Fibroblast of mammary gland (primary cell): ENCODE measurements around the gene GALNT14.

Experiments
- DNase-seq: peaks from one replicate; pipeline ENCODE4 v3.0.0-alpha.2; 2010; ENCODE audit warnings: low read depth
- H3K4me3 ChIP-seq: 2 replicates; pipeline ENCODE4 v1.5.1; 2011; ENCODE audit warnings: low read depth, mild to moderate bottlenecking, low read length, moderate library complexity; ENCODE audit not compliant: control insufficient read depth
- CTCF ChIP-seq: conservative IDR thresholded peaks from 2 replicates; pipeline ENCODE4 v1.5.1; 2011; ENCODE audit warnings: low read depth, low read length, inconsistent platforms; ENCODE audit not compliant: control insufficient read depth, insufficient read depth

The GALNT14 gene

GRCh38 chr2:31027549-31027948, 110.7 kb downstream of the GALNT14 start:
- no peak for TF ChIP-seq CTCF
- no peak for DNase-seq
- H3K4me3 ChIP-seq = no peak overlapping the region

GRCh38 chr2:31023541-31023940, 114.7 kb downstream of the GALNT14 start:
- DNase-seq = no peak
- H3K4me3 ChIP-seq = no peak overlapping the region
- TF ChIP-seq CTCF = no peak

- DNase-seq = no peak
- no peak for TF ChIP-seq CTCF
- H3K4me3 ChIP-seq = no peak overlapping the region
These were observed 117.5 kb downstream of the GALNT14 start for GRCh38 chr2:31020713-31021112.

- no peak for TF ChIP-seq CTCF
- no peak overlapping the region for H3K4me3 ChIP-seq
- DNase-seq = no peak
These were observed 120.0 kb downstream of the GALNT14 start for GRCh38 chr2:31018280-31018679.

GRCh38 chr2:31016648-31017047, 121.6 kb downstream of the GALNT14 start:
- no peak overlapping the region for H3K4me3 ChIP-seq
- no peak for TF ChIP-seq CTCF
- no peak for DNase-seq

GRCh38 chr2:31014516-31014915, 123.7 kb downstream of the GALNT14 start:
- DNase-seq = no peak
- H3K4me3 ChIP-seq = no peak overlapping the region
- no peak for TF ChIP-seq CTCF

- no peak overlapping the region for H3K4me3 ChIP-seq
- DNase-seq = no peak
- TF ChIP-seq CTCF = no peak
These were observed 124.9 kb downstream of the GALNT14 start for GRCh38 chr2:31013301-31013700.
